ENCODE measurements around the gene TRDMT1. TPM values are rescaled to one million over a fixed set of nuclear protein-coding genes. Genes with fewer than 3 reads are reported as not detected.

Gene TRDMT1
- polyA plus RNA-seq, 1 donor (not counting 4 experiments of a cell fraction or from before 2014, with no cell fraction given): 6.6 TPM

- Histone ChIP-seq H3K27me3 (ENCODE audit: control insufficient read depth, extremely low read depth, insufficient read depth, low read length) (no peaks in the 10 kb centered on the region), H3K4me3 (ENCODE audit: control insufficient read depth in 2 of 3, extremely low read depth in 1 of 3, insufficient read depth in 2 of 3, low read depth in 1 of 3, low read length in 3 of 3) (peak within 1 kb of the TSS; percentile 65 to 97 (median 86)), H3K79me2 (ENCODE audit: control insufficient read depth, insufficient read depth, low read length) (peaks cover 25% of the 10 kb centered on the region), H2AFZ (ENCODE audit: control insufficient read depth, low read length) (peak within 1 kb of the TSS; percentile 53), H3K9ac (ENCODE audit: control insufficient read depth, extremely low read depth, insufficient read depth, low read length) (peak within 1 kb of the TSS; percentile 88), H4K20me1 (ENCODE audit: control insufficient read depth, extremely low read depth, insufficient read depth, low read length) (peaks cover 4% of the 10 kb centered on the region), H3K27ac (ENCODE audit: control insufficient read depth, insufficient read depth, low read length) (peak within 1 kb of the TSS; percentile 86), H3K4me1 (ENCODE audit: control insufficient read depth, extremely low read depth, insufficient read depth, low read length) (peaks cover 22% of the 10 kb centered on the region), H3K4me2 (ENCODE audit: control insufficient read depth, extremely low read depth, insufficient read depth, low read depth, low read length) (peak within 1 kb of the TSS; percentile 91), H3K36me3 (ENCODE audit: control insufficient read depth in 2 of 2, extremely low read depth in 1 of 2, insufficient read depth in 2 of 2, low read length in 2 of 2) (peaks cover 2 to 3% of the 10 kb centered on the region in 2 experiments), H3K9me1 (ENCODE audit: control insufficient read depth, extremely low read depth, insufficient read depth, low read length) (no peaks in the 10 kb centered on the region), H3K9me3 (ENCODE audit: control insufficient read depth, low read depth, low read length) (no peaks in the 10 kb centered on the region)
- FAIRE-seq (peak; percentile 48), DNase-seq (ENCODE audit: low read depth, low spot score) (peak; percentile 80)
- TF ChIP-seq EZH2 (IDR thresholded peaks at IDR 0.05; ENCODE audit: low read length): no peak
- TF ChIP-seq, protein P1, sequence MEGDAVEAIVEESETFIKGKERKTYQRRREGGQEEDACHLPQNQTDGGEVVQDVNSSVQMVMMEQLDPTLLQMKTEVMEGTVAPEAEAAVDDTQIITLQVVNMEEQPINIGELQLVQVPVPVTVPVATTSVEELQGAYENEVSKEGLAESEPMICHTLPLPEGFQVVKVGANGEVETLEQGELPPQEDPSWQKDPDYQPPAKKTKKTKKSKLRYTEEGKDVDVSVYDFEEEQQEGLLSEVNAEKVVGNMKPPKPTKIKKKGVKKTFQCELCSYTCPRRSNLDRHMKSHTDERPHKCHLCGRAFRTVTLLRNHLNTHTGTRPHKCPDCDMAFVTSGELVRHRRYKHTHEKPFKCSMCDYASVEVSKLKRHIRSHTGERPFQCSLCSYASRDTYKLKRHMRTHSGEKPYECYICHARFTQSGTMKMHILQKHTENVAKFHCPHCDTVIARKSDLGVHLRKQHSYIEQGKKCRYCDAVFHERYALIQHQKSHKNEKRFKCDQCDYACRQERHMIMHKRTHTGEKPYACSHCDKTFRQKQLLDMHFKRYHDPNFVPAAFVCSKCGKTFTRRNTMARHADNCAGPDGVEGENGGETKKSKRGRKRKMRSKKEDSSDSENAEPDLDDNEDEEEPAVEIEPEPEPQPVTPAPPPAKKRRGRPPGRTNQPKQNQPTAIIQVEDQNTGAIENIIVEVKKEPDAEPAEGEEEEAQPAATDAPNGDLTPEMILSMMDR (optimal IDR thresholded peaks at IDR 0.05 in 1 of 3, IDR thresholded peaks at IDR 0.05 in 1 of 3, conservative IDR thresholded peaks at IDR 0.05 in 1 of 3; ENCODE audit: extremely low read depth in 1 of 3, insufficient read depth in 2 of 3, low read length in 3 of 3): peak in 1 of 3 experiments; percentile 1
- dilution Hi-C loops (cut with MboI; ENCODE audit: extremely low pct_ligation_motif_present, low sequenced_read_pairs): no loop called here
Observed at GRCh38 chr10:17228091-17229015, 26.9 kb upstream of the TRDMT1 start, which contains the start of gene VIM. Gene VIM, plus strand, starts transcription at chr10:17228241. Its CDS starts 1,182 bp downstream, at chr10:17229423.

DNA sequence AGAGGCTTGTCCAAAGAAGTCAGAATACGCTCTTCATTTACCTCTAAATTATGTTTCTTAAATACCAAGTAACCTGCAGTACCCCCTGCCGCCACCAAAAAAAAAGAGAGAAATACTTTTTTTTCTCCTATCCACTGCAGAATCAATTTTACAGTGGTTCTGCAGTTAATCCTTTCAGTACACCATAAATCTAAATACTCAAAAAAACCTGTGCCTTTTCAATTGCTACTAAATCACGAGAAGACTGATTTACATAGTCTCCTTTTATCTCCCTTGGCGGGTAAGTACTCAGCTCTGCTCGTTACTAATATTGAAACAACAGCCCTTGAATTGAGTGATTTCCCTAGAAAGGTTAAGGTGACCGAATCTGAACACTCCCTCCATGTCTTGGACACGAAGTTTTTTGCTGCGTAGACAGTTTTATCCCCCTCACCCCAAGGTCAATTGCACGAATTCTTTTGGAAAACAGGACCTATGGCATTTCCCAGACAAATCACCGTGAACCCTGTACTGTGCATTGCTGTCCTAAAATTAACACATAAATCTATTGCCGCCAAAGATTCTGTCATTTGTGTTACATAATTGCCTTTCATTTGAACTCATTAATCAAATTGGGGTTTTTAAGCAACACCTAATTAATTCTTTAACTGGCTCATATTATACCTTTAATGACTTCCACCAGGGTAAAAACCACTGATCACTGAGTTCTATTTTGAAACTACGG, 26.1 kb upstream of the TRDMT1 start:
- FAIRE-seq (no peak), DNase-seq (ENCODE audit: low read depth, low spot score) (no peak)
- Histone ChIP-seq H2AFZ (ENCODE audit: control insufficient read depth, low read length) (peak overlapping the region; percentile 8), H3K79me2 (ENCODE audit: control insufficient read depth, insufficient read depth, low read length) (peaks cover 25% of the 10 kb centered on the region), H3K9me1 (ENCODE audit: control insufficient read depth, extremely low read depth, insufficient read depth, low read length) (no peaks in the 10 kb centered on the region), H4K20me1 (ENCODE audit: control insufficient read depth, extremely low read depth, insufficient read depth, low read length) (peaks cover 4% of the 10 kb centered on the region), H3K27me3 (ENCODE audit: control insufficient read depth, extremely low read depth, insufficient read depth, low read length) (no peaks in the 10 kb centered on the region), H3K4me1 (ENCODE audit: control insufficient read depth, extremely low read depth, insufficient read depth, low read length) (peaks cover 22% of the 10 kb centered on the region), H3K27ac (ENCODE audit: control insufficient read depth, insufficient read depth, low read length) (peak overlapping the region; percentile 31), H3K4me3 (ENCODE audit: control insufficient read depth in 2 of 3, extremely low read depth in 1 of 3, insufficient read depth in 2 of 3, low read depth in 1 of 3, low read length in 3 of 3) (peak overlapping the region; percentile 65 to 86 (median 80)), H3K36me3 (ENCODE audit: control insufficient read depth in 2 of 2, extremely low read depth in 1 of 2, insufficient read depth in 2 of 2, low read length in 2 of 2) (peaks cover 2 to 3% of the 10 kb centered on the region in 2 experiments), H3K9me3 (ENCODE audit: control insufficient read depth, low read depth, low read length) (no peaks in the 10 kb centered on the region), H3K4me2 (ENCODE audit: control insufficient read depth, extremely low read depth, insufficient read depth, low read depth, low read length) (peak overlapping the region; percentile 90), H3K9ac (ENCODE audit: control insufficient read depth, extremely low read depth, insufficient read depth, low read length) (peak overlapping the region; percentile 88)
- TF ChIP-seq, protein P1 (optimal IDR thresholded peaks at IDR 0.05 in 1 of 3, IDR thresholded peaks at IDR 0.05 in 1 of 3, conservative IDR thresholded peaks at IDR 0.05 in 1 of 3; ENCODE audit: extremely low read depth in 1 of 3, insufficient read depth in 2 of 3, low read length in 3 of 3): peak in 2 of 3 experiments; percentile 18 to 33
- TF ChIP-seq EZH2 (IDR thresholded peaks at IDR 0.05; ENCODE audit: low read length): no peak
- dilution Hi-C loops (cut with MboI; ENCODE audit: extremely low pct_ligation_motif_present, low sequenced_read_pairs): no loop called here

All from keratinocyte (primary cell).